ENCODE measurements around the gene RPS21.
A peak's percentile ranks its signal among the peaks of the same experiment; 100 is the strongest.

The RPS21 gene

DNA sequence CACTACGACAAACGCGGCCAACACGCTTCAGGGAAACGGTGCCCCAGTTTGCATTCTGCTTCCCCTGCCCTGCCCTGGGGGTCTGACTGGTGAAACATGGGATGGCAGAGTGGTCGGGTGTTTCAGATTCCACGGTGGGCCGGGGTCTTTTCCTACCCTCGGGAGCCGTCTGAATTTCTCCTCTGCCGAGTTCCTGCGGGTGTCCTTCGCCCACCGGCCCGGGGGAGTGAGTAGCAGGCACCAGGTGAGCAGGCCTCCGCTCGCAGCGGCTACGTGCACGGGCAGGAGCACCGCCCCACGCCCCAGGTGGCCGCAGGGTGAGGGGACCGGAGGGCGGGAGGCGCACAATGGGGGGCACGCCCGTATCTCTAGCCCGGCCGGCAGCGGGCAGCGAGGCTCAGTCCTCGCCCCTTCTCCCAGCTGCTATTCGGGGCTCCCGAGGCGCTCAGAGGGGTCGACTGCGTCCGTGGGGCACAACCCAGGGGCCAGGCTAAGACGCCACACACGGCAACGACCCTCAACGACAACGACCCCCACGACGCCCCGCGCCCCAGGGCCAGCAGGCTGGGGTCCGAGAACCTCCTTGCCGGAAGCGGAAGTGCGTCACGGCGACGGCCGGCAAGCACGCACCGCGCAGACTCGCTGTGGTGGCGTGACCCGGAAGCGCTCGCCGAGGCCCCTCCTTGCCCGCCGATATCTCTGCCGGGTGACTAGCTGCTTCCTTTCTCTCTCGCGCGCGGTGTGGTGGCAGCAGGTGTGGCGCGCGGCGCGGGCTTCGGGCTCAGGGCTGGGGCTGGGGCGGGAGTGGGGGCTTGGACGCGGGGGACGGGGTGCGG is at the start of gene RPS21:
TSS of gene RPS21 (plus strand) at position 721 of the 836 bp plus-strand sequence. CDS start 236 bp downstream, outside the sequence.
- peak; percentile 91 for DNase-seq (ENCODE audit: low spot score)

- DNase-seq (ENCODE audit: low spot score), result peak; percentile 65
These were observed 49.2 kb upstream of the RPS21 start for GRCh38 chr20:62337558-62338293.

GRCh38 chr20:62338294-62338620 is 48.6 kb upstream of the RPS21 start:
- DNase-seq (ENCODE audit: low spot score), result no peak

GRCh38 chr20:62339647-62340062 is 47.2 kb upstream of the RPS21 start:
- DNase-seq (ENCODE audit: low spot score), result peak; percentile 61

GRCh38 chr20:62342910-62343309 is 44.0 kb upstream of the RPS21 start:
- DNase-seq (ENCODE audit: low spot score), result no peak

DNA sequence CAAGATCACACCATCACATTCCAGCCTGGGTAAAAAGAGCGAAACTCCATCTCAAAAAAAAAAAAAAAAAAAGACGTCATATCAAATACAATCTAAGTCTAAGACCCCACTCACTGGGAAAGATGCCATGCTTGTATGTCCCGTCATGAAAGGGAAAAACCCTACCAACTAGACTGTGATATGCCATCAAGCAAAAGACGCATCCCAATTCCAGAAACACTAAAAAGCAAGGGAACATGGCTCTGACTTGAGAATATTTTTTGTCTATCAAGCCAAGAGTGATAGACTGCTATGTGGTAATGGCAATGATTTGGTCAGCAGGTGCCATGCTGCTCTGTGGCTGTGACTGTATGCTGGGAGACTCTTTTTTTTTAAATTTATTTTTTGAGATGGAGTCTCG is 42.8 kb upstream of the RPS21 start:
- no peak for DNase-seq (ENCODE audit: low spot score)

- no peak for DNase-seq (ENCODE audit: low spot score)
These were observed 42.1 kb upstream of the RPS21 start for GRCh38 chr20:62344782-62345181.

GRCh38 chr20:62345681-62346370 is 41.1 kb upstream of the RPS21 start:
- DNase-seq (ENCODE audit: low spot score), result no peak

- no peak for DNase-seq (ENCODE audit: low spot score)
These were observed 40.3 kb upstream of the RPS21 start for GRCh38 chr20:62346398-62347150.

- no peak for DNase-seq (ENCODE audit: low spot score)
These were observed 39.8 kb upstream of the RPS21 start for GRCh38 chr20:62347151-62347404.

- DNase-seq (ENCODE audit: low spot score), result no peak
These were observed 39.5 kb upstream of the RPS21 start for GRCh38 chr20:62347445-62347844.

GRCh38 chr20:62348604-62349003 is 38.3 kb upstream of the RPS21 start:
- DNase-seq (ENCODE audit: low spot score), result no peak

DNA sequence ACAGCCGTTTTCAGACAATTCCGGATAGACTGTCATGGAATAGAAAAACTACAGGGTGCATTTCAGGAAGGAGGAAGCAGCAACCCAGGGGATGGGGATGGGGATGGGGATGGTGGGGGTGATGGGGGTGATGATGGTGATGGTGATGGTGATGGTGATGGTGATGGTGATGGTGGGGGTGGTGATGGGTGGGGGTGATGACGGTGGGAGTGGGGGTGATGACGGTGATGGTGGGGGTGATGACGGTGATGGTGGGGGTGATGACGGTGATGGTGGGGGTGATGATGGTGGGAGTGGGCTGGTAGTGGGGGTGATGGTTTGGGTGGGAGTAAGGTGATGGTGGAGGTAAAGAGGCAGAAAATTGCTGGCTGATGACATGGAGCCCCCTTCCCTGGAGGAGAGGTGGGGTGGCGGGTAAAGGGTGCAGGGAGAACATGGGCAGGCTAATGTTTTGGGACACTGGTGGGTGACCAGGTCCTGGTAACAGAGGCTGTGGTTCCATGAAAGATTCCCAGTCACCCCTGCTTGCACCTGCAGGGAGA is 37.3 kb upstream of the RPS21 start:
- DNase-seq (ENCODE audit: low spot score), result no peak

DNA sequence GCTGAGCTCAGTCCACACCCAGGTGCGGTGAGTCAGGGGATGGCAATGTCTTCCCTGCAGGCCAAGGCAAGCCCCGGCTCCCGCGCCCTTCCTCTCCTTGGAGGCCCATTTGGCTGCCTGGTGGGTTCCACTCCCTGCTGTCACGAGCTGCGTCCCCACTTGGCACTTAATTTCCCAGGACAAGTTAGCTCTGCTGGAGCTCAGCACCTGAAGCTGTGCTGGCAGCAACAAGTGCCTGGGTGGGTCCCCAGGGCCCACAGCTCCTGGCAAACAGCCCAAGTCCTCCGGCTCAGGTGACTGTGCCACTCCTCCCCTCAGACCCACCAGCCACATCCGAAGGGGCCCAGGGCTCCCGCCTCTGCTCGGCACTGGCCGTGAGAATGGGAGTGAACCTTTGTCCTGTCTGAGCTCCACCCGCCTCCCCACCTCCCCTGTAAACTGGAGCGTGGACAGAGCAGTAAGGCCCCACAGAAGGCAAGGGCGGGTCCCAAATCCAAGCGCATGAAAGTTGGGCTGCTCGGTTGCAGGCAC is 36.7 kb upstream of the RPS21 start:
- no peak for DNase-seq (ENCODE audit: low spot score)

DNA sequence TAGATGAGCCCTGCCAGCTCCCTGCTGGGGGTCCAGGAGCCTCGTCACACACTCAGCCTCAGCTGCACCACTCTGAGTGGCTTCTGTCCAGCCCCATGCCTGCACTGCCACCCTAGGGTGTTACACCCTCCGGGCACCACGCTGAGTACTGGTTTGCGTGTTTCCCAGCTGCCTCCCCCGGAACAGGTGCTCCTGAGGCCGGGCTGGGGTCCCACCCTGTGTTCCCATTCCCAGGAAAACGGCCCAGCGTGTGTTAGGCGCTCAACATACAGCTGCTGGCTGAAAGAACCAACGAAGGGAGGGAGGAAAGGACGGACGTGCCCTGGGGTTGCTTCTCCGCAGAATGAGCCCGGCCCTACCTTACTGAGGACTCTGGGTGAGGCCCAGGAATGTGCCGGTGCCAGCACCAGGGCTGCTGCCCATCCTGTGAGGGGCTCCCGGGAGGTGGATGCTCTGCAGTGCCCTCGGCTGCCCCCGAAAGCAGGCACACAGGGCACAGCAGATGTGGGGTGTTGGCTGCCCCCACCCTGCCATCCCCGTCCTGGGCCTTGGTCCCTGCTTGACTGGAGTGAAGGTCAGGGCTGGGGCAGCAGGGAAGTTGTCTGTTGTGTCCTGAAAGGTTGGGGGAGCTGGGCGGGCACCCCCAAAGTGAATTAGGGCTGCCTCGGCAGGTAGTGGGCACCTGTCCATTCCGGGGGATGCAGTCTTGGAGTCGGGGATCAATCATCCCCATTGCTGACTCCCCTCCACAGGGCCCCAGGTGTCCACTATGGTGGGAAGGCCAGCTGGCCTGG is 36.1 kb upstream of the RPS21 start:
- no peak for DNase-seq (ENCODE audit: low spot score)

GRCh38 chr20:62351469-62352401 is 35.2 kb upstream of the RPS21 start:
- no peak for DNase-seq (ENCODE audit: low spot score)

DNA sequence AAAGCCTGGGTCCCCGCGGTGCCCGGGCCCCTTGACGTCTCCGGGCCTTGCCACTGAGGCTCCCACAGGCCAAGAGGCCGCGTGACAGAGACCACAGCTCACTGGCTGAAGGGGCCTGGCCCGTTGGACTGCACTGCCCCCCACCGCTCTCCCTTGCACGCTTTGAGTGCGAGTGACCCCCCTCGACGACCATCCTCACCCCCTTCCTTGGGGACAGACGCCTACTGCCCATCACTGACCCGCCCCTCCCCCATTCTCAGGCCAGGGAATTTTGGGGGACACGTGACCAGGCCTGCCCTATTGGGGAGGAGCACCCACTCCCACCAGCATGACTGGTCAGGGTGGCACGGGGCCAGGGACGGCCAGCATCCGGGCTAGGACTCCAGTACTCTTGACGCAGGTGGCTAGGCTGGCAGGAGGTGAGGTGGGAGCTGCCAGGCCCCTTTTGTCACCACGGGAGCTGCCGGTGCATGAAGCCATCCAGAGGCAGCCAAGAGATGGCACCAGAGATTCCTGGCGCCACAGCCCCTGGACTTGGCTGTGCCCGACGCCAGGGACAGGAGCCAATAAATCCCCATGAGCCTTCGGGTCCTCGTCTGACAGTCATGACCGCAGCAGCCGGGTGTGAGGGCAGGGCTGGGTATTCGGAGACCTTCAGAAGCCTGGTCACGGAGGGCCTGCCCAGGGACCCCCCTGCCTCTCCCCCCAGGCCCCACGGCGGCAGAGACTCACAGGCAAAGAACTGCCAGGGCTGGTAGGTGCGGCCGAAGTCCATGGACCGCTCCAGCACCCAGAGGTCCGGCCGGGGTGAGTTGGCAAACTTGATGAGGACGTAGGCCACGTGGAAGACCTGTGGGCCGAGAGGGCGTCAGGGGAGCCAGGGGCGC is 34.3 kb upstream of the RPS21 start:
- no peak for DNase-seq (ENCODE audit: low spot score)

DNA sequence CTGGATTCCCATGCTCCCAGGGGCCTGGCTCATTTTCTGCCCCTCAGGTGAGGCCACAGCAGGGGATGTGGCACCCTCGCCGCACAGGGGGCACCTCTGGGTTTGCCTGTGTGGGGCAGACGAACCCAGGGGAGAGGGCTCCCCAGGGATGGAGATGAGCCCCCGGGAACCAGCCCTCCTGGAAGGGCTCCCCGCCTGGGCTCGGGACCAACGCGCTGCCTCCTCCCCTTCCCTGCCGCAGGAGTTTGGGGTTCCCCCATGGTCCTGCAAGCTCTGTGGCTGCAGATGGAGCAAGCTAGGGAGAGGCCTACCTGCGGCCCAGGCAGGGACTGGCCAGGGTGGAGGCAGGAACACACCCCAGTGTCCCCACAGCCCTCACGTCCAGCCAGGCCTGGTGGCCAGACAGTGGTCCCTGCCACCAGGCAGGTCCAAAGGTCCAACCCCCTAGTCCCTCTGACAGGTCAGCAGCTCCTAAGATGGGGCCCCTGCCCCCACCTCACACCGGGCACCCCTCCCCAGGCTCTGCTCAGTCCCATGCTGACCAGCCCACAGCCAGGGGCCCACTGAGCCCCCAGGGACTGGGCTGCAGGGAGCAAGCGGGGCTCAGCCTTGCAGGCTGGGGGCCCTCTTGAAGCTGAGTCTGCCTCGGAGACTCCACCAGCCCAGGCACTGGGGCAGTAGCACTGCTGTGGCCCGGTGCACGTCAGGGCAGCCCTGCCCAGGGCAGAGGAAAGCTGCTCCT is 33.4 kb upstream of the RPS21 start:
- no peak for DNase-seq (ENCODE audit: low spot score)

Measured in germinal center (tissue), 1 donor.